HG03354 (cell line): ENCODE measurements around the gene NNMT.
"Not testable (repeated sequence)": the region's sequence is repeated elsewhere in the genome, so short reads cannot be mapped to it uniquely, and the experiment has no call there.

ENCODE experiments used
- ATAC-seq: cut with Tn5 transposase; IDR thresholded peaks from one replicate; pipeline ENCODE4 v1.9.1; 2021; ENCODE audit warnings: mild to moderate bottlenecking; ENCODE audit not compliant: unreplicated experiment, poor library complexity, severe bottlenecking

NNMT gene

DNA sequence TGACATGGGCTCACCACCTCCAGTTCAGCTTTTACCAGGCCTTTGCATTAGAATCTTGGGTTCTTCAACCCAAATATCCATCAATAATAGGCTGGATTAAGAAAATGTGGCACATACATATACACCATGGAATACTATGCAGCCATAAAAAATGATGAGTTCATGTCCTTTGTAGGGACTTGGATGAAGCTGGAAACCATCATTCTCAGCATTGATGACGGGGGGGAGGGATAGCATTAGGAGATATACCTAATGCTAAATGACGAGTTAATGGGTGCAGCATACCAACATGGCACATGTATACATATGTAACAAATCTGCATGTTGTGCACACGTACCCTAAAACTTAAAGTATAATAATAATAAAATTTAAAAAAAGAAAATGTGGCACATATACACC, 45.5 kb downstream of the NNMT start:
- ATAC-seq = not testable (repeated sequence)

DNA sequence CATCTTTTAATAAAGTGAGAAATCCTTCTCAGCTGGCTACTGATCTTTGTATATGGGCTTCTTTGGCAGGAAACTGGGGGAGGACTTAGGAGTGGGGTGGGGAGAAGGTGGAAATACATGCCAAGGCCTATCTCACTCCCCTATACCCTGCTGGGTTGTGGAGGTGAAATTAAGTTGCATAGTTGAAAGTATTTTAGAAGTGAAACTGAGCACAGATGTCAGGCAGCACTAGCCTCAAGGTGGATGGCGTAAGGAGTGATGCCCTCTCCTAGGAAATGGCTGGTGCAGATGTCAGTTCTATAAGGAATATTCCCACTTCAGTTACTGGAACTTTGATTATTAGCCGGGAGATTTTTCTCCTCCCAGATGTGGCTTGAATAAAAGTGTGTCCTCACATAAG, 46.3 kb downstream of the NNMT start:
- ATAC-seq = no peak

DNA sequence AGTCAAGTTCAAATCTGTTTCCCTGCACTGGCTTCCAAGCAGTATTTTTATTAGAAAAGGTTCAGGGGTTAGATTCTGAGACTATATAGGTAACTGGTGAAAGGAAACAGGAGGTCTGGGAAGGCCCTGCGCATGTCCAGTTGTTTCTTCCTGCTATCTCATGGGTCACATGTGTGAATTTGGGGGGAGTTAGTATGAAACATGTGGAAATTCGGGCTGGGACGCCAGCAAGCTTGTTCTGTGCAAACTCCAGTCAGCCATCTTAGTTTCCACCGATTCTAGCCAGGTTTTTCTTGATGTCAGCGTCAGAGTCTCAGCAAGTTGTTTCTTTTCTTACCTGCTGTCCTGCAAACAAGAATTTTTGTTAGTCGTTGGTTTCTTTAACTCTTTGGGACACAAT, 46.8 kb downstream of the NNMT start:
- ATAC-seq = no peak

DNA sequence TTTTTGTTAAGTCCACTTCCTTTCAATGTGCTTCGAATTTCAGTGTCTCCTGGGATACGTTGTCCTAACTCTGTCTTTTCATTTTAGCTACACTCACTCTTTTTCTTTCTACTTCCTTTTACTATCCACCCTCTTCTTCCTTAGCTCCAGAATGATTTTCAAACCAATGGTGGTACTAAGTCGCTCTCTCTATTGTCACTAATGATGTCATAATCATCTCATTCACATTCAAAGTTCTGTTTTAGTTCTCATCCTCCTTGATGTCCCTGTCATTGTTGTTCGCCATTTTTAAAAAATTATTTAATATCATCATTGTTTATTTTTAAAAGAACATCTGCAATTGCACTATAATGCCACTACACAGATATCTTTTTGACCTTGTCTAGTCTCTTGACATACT, 47.3 kb downstream of the NNMT start:
- ATAC-seq = no peak

DNA sequence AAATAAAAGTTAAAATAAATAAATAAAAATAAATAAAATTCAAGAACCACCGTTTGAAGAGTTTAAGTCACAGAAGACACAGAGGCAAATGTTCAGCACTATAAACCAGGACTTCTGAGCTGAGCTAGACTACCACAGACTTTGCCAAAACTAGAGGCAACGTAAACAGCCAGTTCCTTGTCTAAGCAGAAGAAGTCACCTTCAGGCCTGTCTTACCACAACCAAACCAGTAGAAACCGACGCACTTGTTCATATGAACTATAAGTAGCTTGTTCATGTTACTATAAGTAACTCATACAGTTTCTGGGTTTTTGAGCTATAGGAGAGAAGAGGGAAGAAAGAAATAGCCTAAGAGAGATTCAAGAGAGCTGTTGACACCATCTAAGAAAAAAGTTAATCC, 48.3 kb downstream of the NNMT start:
- no peak for ATAC-seq

DNA sequence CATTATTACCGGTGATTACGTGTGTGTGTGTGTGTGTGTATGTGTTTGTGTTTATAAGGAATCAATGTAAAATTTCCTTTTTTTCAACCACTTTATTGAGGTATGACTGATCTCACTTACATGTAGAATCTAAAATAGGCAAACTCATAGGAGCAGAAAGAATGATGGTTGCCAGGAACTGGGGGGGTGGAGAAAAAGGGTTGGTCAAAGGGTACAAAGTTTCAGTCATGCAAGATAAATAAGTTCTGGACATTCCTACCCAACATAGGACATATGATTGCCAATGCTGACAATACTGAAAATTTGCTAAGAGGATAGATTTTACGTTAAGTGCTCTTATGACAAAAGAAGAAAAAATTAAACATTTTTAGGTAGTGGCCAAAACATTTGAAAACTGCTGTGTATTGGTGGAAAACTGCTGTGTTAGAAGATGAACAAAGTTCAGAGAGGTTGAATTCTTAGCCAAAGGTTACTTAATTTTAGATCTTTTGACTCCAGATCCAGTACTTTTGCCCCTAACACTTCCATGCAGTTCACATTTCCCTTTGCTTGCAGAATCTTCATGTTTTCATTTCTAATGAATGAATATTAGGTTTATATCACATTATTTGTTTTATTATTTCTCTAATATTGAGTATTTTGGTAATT, 49.5 kb downstream of the NNMT start:
- no peak for ATAC-seq

DNA sequence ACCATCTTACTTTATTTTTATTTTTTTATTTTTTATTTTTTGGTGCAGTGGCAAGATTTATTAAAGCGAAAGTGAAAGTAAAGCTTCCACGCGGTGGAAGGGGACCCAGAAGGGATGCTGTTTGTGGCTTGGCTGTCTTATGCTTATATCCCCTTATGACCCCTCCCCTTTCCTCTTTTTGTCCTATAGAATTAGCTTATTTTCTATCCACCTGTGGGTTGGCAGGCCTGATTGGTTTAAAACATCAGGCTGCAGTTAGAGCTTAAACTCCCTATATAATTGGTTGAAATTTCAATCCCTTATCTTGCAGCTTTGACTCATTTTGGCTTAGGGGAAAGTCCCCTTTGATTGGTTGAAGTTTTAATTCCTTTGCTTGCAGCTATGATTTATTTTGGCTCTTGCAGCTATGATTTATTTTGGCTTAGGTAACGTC, 50.5 kb downstream of the NNMT start:
- no peak for ATAC-seq

DNA sequence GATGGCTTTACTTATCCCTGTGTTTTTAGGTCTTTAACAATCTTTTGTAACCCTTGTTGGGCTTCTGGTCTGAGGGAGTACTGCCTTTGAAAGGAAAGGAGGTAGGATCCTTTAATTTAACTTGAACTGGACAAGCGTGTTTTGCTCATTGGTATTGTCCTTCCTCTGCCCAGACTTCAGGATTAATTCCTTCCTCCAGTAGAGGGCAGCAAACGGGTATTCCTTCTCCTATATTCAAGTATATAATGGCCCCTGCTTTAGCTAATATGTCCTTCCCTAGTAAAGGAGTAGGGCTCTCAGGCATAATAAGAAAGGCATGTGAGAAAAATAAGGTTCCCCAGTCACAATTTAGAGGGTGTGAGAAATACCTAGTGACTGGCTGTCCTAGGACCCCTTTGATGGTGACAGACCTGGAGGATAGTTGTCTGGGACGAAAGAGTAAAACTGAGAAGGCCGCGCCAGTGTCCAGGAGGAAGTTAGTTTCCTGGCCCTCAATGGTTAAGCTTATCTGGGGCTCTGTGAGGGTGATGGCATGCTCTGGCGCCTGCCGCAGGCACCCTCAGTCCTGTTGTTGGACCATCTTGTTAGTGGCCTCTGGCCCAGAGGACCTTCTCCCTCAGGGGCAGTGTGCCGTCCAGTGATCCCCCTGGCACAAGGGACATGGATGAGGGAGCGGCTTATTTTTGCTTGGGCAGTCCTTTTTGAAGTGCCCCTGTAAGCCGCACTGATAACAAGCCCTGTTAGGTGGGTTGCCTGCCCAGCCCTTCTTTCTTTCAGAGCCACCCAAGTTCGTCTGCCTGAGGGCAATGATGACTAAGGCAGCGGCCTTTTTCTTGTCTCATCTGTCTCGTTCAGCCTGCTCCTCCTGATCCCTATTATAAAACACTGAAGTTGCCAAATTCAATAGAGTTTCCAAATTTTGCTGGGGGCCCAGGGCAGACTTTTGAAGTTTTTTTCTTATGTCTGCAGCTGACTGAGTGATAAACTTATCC, 52.3 kb downstream of the NNMT start:
- no peak for ATAC-seq

DNA sequence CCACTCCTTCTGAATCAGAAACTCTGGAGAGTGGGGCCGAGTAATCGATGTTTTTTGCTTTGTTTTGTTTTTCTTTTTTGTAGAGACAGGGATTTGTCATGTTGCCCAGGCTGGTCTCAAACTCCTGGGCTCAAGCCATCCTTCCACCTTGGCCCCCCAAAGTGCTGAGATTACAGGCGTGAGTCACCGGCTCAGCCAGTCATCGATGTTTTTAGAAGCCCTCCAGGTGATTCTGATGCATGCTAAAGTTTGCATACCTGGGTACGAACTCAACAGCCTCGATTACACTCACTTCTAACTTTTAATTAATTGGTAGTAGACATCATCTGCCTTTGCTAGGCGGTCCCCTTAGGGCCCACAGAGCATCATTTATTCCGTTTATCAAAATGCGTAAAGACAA, 53.8 kb downstream of the NNMT start:
- no peak for ATAC-seq

DNA sequence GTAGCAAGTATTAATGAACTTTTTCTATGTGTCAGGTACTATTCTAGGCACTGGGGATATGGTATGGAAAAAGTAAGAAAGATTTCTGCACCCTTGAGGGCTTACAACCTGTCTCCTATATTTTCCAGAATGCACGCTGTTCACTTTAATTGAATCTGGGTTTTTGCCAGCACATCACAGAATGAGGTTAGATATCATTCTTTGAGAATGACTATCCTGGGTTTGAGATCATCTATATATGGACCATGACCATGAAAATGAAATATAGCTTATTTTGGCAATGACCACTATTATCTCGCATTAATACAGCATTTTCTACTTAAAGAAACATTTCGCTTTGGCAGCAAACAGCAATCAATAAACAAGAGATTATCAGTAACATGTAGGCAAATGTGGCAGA, 57.2 kb downstream of the NNMT start:
- ATAC-seq = no peak

DNA sequence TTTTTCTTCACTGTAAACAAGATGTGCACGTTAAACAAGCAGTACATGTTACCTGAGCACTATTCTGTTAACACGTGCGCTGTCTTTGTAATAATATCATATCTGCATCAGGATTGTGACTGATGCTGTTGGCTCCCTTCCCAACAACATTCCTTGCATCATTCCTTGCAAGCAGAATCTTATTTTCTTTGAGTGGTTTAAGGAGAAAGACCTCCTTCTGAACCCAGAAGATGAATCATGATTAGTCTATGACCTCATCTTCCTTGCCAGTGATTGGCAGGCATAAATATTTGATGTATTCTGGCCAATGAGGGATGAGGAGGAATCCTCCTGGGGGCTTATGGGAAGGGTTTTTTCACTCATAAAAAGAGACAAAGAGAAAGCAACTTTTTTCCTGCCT, 57.9 kb downstream of the NNMT start:
- no peak for ATAC-seq

DNA sequence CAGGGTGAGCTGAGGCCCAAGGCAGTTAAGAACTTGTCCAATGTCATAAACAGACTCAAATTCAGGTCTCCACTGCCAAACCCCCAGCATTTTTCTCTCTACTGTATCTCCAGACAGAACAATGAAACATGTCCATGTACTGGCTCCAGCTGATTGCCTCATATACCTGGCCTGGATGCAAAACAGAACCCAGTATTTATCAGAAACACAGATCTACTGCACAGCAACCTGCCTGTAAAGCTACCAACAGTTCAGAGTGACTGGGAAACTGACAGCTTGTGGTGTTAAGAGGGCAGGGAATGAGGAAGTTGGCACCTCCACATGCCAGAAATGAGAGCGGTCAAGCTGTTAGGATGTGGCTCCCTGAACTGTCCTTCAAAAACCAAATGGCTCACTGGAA, 62.5 kb downstream of the NNMT start:
- no peak for ATAC-seq

DNA sequence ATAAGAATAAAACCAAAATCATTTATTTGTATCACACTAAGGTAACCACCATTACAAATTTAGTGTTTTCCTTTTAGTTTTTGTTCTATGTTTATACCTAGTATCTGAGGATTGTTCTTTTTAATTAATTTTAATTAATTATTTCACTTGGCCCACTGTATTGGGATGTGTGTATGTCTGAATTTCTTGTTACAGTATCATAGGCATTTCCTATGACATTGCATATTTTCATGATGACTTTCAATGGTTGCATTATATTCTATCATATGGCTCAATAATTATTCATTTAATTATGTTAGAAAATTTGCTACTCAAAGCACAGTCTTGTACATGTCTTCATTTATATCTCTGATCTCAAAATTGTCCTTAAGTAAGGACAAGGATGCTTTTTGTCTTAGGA, 63.1 kb downstream of the NNMT start:
- ATAC-seq = no peak

DNA sequence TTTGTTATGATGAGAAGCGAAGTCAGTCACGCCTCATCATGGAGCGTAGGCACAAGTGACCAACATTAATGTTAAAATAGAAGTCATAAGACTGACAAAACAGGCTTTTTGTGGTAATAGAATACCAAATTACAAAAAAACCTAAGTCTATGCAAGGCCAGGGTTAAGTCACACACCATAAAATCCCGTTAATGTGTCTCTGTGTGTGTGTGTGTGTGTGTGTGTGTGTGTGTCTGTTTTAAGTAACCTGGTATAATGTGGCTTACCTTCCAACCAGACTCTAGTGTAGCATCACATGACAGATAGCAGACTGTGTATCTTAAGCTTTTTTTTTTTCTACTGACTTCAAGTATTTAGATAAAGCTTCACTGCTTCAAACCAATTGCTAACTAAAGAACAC, 66.1 kb downstream of the NNMT start:
- ATAC-seq = no peak

DNA sequence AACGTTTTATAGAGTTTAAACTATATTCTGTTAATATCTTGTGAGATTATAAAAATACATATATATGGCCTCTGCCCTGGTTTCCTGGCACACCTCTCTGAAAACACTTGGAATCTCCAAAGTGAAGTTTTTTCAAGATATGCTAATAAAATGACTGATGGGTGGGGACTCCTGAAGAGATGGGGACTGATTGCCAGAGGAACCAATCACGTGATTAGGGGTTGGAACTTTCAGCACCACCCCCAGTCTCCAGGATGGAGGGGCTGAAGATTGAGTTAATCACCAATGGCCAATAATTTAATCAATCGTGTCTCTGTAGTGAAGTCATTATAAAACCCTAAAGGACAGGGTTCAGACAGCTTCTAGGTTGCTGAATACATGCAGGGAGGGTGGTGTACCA, 66.8 kb downstream of the NNMT start:
- ATAC-seq = no peak
